ENCODE measurements around the gene KRTAP10-4. TPM values are rescaled to one million over a fixed set of nuclear protein-coding genes. Genes with fewer than 3 reads are reported as not detected.
"Not testable (repeated sequence)": the region's sequence is repeated elsewhere in the genome, so short reads cannot be mapped to it uniquely, and the experiment has no call there.

Gene KRTAP10-4
- total RNA-seq, 4 donors from 2014 or later: not detected

DNA sequence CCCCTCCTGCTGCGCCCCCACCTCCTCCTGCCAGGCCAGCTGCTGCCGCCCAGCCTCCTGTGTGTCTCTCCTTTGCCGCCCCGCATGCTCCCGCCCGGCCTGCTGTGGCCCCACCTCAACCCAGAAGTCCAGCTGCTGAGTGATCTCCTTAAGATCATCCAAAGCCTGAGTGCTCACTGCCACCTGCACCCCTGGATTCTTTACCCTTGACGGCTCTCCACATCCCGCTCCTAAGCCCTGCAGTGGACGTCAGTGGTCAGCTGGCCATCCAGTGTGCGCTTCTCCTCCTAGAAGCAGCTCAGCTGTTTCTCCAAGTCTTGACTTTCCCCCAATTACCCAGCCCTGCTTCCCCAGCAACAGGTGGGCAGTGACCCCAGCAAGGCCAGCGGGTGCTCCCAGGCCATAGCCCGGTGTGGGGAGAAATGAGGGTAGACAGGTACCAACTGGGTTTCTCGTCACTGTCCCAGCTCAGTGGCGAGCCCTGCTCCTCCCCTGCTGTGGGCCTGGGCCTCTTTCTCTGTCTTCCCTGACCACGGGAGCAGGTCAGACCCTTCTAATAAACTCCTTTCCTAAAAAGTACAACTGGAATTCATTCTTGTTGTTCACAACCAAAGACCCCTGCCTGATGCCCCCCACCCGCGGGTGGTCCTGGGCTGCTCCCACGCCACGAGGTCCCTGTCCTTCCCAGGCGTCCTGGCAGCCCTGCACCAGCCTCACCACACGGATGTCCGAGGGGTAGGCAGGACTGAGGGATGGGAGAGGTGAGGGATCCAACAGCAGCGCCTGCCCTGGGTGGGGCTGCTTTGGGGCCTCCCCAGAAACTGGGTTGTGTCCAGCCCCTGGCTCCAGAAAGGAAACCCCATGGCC lies 28.3 kb downstream of the KRTAP10-4 start:
- Histone ChIP-seq H3K27ac (no peak overlapping the region), H3K9me3 (no peaks in the 10 kb centered on the region), H3K36me3 (no peaks in the 10 kb centered on the region), H3K4me3 (no peak overlapping the region), H3K4me1 (no peaks in the 10 kb centered on the region), H3K27me3 (no peaks in the 10 kb centered on the region)
- intact Hi-C loops (cut with DNase I; ENCODE audit: low total_unique reads): no loop called here
- TF ChIP-seq POLR2A (IDR thresholded peaks at IDR 0.05): no peak
- DNase-seq: no peak

DNA sequence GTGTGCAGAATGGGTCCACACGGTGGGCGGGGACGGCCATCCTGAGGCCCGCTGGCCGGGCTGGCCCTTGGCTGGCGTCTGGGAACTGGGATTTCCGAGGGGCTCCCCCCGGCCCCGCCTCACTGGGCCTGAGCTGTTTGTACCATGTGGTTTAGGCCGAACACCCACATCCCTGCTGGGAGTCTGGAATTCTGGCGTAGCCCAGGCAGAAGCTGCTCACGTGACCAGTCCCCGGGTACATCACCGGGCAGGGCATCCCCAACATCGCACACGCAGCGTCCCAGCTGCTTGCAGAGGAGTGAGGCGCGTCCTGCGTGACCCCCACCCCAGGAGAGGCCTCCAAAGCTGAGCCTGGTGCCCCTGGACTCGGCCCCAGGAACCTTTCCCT lies 28.9 kb downstream of the KRTAP10-4 start:
- H3K27me3 ChIP-seq: no peaks in the 10 kb centered on the region
- no peaks in the 10 kb centered on the region for H3K9me3 ChIP-seq
- intact Hi-C loops (cut with DNase I; ENCODE audit: low total_unique reads): no loop called here
- TF ChIP-seq, protein P1, sequence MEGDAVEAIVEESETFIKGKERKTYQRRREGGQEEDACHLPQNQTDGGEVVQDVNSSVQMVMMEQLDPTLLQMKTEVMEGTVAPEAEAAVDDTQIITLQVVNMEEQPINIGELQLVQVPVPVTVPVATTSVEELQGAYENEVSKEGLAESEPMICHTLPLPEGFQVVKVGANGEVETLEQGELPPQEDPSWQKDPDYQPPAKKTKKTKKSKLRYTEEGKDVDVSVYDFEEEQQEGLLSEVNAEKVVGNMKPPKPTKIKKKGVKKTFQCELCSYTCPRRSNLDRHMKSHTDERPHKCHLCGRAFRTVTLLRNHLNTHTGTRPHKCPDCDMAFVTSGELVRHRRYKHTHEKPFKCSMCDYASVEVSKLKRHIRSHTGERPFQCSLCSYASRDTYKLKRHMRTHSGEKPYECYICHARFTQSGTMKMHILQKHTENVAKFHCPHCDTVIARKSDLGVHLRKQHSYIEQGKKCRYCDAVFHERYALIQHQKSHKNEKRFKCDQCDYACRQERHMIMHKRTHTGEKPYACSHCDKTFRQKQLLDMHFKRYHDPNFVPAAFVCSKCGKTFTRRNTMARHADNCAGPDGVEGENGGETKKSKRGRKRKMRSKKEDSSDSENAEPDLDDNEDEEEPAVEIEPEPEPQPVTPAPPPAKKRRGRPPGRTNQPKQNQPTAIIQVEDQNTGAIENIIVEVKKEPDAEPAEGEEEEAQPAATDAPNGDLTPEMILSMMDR (IDR thresholded peaks at IDR 0.05): no peak
- no peak for TF ChIP-seq POLR2A (IDR thresholded peaks at IDR 0.05)
- H3K4me1 ChIP-seq: no peaks in the 10 kb centered on the region
- no peak overlapping the region for H3K27ac ChIP-seq
- H3K4me3 ChIP-seq: no peak overlapping the region
- no peaks in the 10 kb centered on the region for H3K36me3 ChIP-seq
- DNase-seq: no peak

DNA sequence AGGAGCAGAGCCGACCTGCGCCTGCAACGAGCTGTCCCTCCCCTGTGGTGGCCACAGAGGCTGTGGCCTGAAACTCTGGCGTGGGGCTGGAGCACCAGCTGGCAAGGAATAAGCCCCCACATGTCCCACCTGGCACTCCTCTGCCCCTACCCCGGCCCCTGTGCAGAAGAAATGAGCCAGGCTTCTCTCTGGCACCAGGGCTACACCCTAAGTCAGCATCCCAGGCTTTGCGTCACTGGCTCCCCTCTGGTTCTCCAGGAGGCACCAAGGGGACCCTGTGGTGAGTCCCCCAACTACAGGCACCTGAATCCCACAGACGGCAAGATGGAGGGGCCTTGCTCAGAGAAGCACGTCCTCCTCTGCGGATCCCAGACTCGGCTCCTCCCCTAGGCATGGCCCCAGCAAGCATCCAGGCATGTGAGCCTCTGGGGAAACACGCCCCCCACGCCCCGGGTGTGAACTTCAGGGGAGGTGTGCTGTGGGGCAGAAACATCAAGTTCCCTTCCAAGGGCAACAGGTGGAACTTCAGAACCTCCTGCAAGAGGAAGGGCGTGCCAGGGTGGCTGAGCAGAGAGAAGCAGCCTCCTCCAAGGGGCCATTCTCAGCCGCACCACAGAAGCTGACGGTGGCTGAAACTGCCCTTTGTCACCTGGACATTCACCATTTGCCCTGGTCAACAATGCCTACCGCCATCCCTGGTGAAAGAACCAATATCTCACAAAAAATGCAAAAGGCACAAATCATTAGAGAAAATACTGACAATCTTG lies 29.8 kb downstream of the KRTAP10-4 start:
- DNase-seq: no peak
- intact Hi-C loops (cut with DNase I; ENCODE audit: low total_unique reads): no loop called here
- Histone ChIP-seq H3K27me3 (no peaks in the 10 kb centered on the region), H3K4me1 (no peaks in the 10 kb centered on the region), H3K4me3 (no peak overlapping the region), H3K27ac (no peak overlapping the region), H3K36me3 (no peaks in the 10 kb centered on the region), H3K9me3 (no peaks in the 10 kb centered on the region)
- TF ChIP-seq POLR2A (IDR thresholded peaks at IDR 0.05): no peak

DNA sequence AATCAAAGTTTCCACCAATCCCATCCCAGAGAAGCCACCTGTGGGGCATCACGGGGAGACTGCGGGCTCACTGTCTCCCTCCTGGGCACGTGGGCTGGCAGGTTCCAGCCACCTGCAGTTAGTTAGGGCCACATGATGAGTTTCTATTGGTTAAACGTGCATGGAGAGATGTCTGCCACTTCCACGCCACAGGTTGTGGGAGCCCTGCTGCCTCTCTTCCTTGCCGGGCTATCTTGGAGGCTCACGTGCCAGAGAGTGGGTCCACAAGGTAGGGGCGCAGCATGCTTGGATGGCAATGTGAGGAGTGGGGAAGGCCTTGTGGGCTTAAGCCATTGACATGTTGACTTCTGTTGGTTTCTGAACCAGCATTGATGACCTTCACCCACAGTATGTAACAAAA lies 30.4 kb downstream of the KRTAP10-4 start:
- TF ChIP-seq, protein P1 (IDR thresholded peaks at IDR 0.05): no peak
- no peak for TF ChIP-seq POLR2A (IDR thresholded peaks at IDR 0.05)
- no peaks in the 10 kb centered on the region for H3K9me3 ChIP-seq
- intact Hi-C loops (cut with DNase I; ENCODE audit: low total_unique reads): no loop called here
- H3K27ac ChIP-seq: no peak overlapping the region
- H3K4me3 ChIP-seq: no peak overlapping the region
- H3K27me3 ChIP-seq: no peaks in the 10 kb centered on the region
- DNase-seq: no peak
- no peaks in the 10 kb centered on the region for H3K4me1 ChIP-seq
- no peaks in the 10 kb centered on the region for H3K36me3 ChIP-seq

DNA sequence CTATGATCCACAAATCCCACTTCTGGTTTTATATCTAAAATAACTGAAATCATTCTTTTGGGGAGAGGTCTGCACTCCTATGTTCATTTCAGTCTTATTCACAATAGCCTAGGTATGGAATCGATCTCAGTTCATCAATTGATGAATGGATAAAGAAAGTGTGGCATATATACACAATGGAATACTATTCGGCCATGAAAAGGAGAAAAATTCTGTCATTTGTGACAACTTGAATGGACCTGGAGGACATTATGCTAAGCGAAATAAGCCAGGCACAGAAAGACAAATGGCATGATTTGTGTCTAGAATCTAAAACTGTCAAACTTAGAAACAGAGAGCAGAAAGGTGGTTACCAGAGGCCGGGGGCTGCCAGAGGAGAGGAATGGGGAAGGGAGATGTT lies 33.0 kb downstream of the KRTAP10-4 start:
- peaks cover 0 to 2% of the 10 kb centered on the region in 2 donors for H3K9me3 ChIP-seq
- no peaks in the 10 kb centered on the region for H3K27me3 ChIP-seq
- no peak overlapping the region for H3K4me3 ChIP-seq
- H3K27ac ChIP-seq: no peak overlapping the region
- no peak for TF ChIP-seq POLR2A (IDR thresholded peaks at IDR 0.05)
- TF ChIP-seq, protein P1 (IDR thresholded peaks at IDR 0.05): no peak
- no peaks in the 10 kb centered on the region for H3K4me1 ChIP-seq
- no peaks in the 10 kb centered on the region for H3K36me3 ChIP-seq
- no peak for DNase-seq
- intact Hi-C loops (cut with DNase I; ENCODE audit: low total_unique reads): no loop called here

DNA sequence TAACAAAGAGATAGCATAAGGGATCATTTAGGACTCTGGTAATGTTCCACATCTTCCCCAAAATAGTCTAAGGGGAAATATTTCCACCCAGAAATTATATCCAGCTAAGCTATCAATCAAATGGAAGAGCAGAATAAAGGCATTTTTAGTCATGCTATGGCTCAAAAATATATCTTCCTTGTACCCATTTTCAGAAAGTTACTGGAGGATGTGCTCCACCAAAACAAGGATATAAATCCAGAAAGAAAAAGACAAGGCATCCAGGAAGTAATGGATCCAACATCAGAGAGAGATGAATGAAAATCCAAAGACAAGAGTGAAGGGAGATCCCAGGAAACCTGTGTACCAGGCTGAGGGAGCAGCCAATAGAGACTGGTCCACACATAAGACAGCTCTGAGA lies 35.7 kb downstream of the KRTAP10-4 start:
- no peak for DNase-seq
- intact Hi-C loops (cut with DNase I; ENCODE audit: low total_unique reads): no loop called here
- Histone ChIP-seq H3K9me3 (peaks cover 0 to 2% of the 10 kb centered on the region in 2 donors), H3K27ac (no peak overlapping the region), H3K4me1 (no peaks in the 10 kb centered on the region), H3K36me3 (no peaks in the 10 kb centered on the region), H3K27me3 (no peaks in the 10 kb centered on the region), H3K4me3 (no peak overlapping the region)
- TF ChIP-seq POLR2A (IDR thresholded peaks at IDR 0.05): no peak
- TF ChIP-seq, protein P1 (IDR thresholded peaks at IDR 0.05): no peak

DNA sequence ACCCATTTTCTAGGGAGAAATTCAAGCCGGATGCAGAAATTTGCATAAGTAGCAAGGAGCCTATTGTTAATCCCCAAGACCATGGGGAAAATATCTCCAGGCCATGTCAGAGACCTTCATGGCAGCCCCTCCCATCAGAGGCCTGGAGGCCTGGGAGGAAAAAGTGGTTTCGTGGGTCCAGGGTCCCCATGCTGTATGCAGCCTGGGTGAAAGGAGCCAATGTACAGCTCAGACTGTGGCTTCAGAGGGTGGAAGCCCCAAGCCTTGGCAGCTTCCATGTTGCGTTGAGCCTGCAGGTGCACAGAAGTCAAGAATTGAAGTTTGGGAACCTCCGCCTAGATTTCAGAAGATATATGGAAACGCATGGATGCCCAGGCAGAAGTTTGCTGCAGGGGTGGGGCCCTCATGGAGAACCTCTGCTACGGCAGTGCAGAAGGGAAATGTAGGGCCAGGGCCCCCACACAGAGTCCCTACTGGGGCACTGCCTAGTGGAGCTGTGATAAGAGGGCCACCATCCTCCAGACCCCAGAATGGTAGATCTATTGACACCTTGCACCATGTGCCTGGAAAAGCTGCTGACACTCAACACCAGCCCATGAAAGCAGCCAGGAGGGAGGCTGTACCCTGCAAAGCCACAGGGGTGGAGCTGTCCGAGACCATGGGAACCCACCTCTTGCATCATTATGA lies 36.8 kb downstream of the KRTAP10-4 start:
- H3K4me3 ChIP-seq; H3K4me1 ChIP-seq; intact Hi-C loops (cut with DNase I; ENCODE audit: low total_unique reads); H3K27me3 ChIP-seq; H3K36me3 ChIP-seq; H3K9me3 ChIP-seq; DNase-seq; H3K27ac ChIP-seq: not testable (repeated sequence)

Data from uterus (tissue), 4 donors.